GF-D8 (cell line): Measurements from ENCODE around the gene DCC.

Experiments used
- DNase-seq: peaks from one replicate; lab custom pipeline; 2025; lab: John Stamatoyannopoulos, UW

The DCC gene

DNA sequence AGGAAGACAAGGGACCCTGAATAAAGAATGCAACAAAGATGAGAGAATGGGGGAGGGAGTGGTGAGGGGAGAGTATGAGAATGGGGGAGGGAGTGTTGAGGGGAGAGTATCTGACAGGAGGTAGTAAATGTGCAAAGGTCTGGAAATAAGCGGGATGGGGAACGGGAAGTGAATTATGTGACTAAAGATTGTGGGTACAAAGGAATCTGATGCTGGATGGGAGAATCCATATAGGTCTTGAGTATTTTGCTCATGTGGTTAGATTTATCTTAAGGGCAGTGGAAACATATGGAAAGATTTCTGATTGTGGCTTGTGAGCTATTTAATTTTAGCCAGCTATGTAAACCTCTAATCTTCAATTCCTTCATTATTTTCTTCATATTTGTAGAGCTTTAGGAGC, 593.4 kb downstream of the DCC start:
- DNase-seq: no peak

DNA sequence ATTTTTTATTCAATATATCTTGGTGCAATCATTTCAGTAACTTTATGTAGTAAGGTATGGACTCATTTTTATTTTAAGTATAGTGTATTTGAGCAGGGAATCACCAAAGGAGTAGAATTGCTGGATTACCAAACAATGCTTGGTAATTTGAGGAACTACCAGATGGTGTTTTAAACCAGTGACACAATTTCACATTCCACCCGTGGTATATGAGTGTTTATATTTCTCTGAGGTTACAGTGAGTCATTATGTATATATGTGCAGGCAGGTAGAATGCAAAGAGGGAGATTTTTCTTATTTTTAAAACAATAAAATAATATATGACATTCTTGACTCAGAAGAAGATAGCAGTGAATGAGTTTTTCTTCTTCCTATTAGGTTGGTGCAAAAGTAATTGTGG, 596.9 kb downstream of the DCC start:
- no peak for DNase-seq

DNA sequence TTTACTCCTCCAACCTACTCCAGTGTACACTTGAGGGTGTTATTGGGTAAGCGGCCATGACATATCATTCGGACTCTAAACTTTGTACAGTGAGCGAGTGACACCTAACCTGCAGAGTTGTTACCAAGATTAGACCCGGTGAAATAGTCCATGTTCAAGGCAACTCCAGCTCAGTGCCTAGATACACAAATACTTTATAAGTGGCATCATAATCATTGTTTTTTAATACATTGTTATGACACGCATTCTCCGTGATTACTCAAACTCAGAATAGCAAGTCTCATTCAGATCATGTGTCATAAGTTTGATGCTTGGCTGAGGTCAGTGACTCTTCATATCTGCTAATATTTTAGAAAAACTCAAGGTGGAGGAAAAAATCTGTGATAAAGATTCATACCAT, 597.8 kb downstream of the DCC start:
- no peak for DNase-seq

DNA sequence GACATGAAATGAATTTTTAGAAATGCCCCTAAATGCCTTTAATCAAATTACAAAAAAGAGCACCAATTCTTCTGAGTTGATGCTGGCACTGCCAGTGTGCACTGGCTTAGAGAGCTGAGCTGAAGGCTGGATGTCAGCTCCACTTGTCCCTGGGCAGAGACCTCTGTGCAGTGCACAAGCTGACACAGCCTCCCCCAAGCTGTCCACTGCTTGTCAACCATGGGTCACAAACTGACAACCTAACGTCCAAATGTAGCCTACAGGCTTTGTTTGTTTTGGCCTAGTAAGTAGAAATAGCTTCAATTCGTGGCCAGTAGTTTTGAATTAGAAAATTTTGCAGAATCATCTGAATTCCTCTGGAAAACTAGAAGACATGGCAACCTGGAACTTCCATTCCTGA, 605.6 kb downstream of the DCC start:
- no peak for DNase-seq

DNA sequence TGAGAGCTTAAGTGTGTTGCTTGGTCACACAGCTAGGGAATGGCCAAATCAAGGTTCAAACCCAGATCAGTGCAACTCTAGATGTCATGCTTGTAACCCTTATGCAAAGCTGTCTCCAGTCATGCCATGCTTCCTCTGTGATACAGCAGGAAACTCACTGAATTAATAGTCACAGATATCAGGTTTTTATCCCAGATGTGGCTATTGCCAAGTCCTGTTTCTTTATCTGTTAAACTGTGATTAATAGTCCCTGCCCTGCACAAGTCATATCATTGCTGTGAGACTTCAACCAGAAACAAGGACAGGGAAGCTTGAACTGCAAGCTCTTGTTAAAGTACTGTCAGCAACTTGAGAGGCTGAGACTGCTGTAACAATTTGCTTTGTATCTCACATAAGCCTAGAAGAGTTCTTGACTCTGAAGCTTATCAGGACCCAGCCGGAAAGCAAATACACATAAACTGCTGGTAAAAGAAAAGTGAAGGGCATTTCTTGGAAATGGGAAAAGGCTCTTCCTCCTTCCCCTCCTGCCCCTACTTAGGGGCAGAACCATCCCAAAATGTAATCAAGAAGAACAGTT, 609.0 kb downstream of the DCC start:
- DNase-seq: no peak

DNA sequence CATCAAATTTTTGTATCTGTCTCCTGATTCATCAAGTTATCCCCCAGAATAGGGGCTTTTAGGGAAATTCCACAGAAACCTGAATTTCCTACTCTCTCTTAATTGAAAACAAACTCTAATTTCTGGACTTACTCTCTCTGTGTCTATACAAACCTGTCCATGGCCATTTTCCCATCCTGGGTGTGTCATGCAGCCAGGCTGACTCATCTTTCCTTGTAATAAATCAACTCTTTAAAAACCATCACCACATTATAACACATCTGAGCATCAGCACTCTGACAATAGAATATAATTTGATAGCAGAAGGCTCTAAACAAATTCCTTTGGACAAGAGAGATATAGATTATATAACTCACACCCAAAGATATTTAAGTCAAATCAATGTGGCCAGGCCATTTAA, 610.2 kb downstream of the DCC start:
- DNase-seq: no peak

DNA sequence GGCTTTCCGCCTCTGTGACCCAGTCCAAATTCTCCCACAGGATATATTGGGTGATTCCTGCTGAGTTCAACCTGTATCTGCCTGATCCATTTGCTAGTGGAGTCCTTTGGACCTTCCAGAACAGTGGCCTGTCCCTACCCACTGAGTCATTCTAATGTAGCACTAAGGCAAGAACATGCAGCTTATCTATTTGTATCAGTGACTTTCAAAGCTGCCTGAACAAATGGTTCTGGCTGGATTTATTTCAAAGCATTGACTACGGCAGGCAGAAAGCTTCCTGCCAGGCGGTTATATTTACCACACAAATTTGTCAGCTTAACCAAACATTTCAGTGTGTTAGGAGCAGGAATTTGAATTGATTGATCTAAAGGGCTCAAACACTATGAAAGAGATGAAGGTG, 613.4 kb downstream of the DCC start:
- no peak for DNase-seq

DNA sequence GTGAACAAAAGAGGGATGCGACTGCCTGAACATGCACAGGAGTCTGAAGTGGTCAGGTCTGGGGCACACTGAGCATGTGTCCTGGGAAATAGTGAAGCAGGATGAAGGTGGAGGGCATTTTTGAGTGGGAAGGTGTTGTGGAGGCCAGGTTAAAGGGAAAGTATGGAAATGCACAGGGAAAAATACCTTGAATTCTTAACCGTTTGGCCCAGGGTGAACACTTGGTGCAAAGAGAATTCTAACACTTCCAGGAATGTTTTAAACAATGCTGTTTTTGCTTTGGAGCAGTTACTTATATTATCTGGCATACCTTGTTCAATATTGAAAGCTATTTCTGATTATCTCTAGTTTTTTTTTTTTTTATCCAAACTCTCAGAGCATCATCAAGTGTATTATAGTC, 623.5 kb downstream of the DCC start:
- DNase-seq: no peak

DNA sequence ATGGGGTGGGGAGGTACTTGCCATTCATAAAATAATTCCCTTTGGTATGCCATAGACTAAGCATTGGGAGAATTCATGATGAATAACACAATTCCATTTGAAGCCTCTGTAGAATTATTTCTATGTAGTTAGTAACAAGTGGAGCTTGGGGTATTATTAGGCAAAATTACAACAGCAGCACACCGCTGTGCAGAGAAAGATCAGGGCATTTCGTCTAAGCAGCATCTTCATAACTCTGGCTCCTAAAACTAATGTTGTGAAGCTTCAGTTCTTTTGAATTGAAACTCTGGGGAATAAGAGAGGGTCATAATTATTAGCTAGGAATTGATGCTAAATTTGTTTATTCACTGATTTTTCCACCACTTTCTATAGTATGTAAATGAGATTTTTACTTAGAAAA, 630.7 kb downstream of the DCC start:
- DNase-seq: no peak

DNA sequence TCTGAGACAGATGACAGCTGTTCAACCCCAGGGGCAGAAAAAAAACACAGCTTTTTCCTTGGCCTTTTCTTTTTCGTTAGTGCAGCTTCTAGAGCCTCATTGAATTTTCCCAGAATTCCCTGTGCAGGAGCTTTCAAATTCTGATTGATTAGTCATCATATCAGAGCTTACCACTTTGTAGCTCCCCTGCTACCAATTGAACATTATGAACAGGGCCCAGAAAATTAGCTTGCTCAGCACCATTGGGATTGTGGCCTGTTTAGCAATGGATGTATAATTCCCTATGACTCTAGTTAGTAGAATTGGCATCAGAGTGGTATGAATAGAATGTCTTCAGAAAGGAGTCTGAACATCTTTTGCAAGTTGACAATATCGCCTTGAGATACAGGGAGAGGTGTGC, 631.1 kb downstream of the DCC start:
- no peak for DNase-seq

DNA sequence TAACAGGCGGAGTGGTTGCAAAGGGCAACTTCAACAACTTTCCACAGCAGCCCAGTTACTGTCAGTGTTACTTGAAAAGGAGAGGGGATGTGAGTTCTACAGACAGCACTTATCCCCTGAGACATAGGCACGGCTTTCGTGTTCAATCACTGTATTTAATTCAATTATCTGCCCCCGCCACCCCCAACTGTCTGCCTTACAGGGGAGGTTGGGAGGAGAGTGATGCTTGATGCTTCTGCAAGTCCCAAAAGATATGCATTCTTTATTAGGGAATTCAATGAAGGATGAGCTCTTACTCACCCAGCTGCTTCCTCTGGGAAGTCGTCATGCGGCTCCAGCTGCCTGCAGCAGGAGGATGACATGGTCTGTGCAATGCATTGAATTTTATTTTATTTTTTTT, 639.9 kb downstream of the DCC start:
- no peak for DNase-seq

DNA sequence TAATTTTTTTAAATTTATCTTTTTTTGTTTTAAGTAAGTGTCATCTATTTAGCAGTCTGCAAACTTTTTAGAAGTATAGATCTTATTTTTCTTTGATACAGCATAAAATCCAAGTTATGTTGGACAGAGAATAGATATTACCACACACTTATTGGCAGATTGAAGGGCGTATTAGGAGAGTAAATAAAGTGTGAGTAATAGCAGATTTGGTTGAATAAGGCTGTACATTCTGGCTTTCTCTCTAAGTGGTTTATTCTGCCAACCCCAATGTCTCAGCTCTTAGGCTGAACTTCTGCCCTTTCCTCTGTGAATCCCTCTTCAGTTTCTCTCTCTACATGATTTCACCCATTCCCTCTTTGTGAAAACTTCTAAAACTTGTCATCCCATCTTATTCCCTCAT, 651.2 kb downstream of the DCC start:
- DNase-seq: no peak

DNA sequence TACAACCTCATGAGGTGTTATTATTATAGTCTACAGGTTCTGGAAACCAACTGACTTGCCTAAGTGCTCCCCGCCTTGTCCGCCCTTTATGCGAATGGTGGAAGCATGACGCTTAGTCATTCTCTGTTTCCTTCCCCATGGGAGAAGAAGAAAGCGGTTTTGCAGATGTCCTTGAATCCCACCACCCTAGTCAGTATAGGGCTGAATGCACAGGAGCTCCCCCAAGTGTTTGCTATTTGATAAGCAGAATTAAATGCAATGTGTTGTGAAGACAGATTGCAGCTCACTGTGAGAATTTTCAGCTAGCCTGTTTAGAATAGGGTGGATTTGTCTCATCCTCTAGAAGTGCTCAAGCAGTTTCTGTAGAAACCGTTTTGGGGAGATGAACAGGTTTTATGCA, 652.0 kb downstream of the DCC start:
- no peak for DNase-seq

DNA sequence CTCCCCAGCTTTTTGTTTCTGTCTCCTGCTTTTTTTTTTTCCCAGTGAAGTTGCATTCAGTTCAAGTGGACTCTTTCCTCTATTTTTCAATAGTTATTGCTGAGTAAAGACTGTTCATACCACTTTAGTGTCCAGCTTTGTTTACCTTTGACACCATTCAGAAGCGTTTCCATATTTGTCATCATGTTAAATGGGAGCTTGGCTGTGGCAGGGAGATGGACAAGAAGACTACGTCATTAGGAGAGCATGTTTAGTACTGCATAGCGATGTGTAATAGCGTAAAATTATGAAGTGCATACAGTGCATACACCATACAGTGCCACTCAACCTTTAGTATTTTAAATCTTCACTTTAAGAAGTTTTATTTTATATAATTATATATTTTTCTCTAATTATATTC, 655.9 kb downstream of the DCC start:
- no peak for DNase-seq

DNA sequence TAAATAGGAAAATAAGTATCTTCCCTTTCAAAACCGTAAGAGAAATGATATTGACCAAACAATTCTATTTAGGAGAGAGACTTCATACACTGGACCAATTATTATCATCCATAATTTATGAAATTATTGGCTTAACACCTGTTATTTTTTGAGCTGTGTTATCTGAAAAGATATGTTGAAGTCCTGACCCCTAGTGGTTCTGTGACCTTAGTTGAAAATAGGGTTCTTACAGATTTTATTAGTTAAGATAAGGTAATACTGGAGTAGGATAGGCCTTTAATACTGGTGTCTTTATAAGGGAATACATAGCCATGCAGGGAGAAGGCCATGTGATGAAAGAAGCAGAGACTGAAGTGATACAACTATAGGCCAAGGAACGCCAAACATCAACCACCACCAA, 659.6 kb downstream of the DCC start:
- no peak for DNase-seq

DNA sequence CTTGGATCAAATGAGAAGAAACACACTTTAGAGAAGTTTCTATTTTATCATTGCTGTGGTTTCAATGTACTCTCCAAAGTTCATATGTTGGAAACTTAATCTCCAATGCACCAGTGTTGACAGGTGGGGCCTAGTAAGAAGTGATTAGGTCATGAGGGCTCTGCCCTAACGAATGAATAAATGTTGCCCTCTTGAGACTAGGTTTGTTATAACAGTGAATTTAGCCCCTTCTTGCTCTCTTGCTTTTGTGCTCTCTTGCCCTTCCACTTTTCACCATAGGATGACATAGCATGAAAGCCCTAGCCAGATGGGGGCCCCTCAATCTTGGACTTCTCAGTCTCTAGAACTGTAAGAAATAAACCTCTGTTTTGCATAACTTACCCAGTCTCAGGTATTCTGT, 664.8 kb downstream of the DCC start:
- DNase-seq: no peak

DNA sequence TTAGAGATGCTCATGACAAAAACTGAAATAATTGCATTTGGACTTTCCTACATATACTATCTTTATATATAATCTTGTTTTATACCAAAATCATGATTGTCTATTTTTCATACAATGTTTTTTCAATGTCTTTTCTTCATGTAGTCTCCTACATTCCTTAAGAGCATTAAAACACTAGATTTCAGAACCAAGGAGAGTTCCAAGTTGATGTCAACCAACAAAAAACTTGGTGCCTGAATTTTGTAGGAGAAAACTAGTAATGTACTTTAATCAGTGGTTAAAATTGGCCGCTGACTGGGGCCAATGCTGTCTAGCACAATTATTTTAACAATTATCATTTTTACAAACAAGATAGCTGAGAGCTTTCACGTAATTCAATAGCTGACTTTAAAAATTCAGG, 678.8 kb downstream of the DCC start:
- DNase-seq: no peak

DNA sequence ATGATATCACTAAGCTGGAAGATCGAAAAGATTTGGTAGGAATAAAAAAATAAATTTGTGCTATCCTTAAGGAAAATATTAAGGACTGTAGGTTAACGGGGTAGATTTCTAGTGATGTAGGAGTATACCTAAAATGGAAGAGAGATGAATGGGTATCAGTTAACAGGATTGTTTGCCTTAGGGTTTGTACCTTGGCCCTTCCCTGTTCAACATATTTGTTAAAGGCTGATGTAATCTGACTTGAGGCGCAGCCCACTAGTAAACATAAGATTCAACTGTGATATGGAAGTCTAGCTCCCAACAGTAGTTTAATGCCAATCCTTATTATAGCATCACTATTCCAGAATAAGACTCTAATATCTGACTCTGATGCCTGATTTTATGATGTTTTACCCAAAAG, 685.2 kb downstream of the DCC start:
- DNase-seq: no peak

DNA sequence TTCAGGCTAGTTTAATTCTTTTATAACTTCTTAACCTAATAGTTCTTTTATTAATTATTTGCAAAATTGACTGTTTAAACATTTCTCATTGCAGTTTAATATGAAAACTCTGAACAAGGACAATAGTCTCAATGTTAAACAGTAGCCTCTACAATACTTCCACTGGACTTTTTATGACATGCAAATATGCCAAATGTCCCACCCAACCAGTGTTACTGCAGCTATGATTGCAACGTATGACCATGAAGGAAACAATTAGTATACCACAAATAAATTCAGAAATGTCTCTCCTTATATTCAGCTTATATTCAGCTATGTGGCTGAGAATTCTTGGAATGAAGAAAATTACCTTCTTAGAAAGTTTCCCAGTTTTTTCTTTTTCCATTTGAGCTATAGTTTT, 688.6 kb downstream of the DCC start:
- DNase-seq: no peak

DNA sequence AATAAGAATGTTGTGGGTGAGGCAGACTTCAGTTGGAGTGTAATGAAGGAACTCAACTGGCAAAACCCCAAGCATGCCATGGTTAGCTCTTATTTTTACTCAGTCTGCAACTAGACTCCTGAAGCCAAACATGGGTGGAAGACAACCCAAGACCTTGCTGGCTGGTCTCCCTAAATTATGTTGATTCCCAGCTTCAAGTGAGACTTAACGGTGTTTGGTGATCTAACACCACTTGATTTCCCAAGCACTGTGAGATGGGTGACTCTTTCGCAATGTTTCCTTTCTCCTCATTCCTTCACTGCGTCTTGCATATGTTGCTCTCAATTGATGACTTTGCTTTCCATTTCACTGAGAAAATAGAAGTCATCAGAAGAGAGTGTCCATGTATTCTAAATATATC, 693.1 kb downstream of the DCC start:
- DNase-seq: no peak

DNA sequence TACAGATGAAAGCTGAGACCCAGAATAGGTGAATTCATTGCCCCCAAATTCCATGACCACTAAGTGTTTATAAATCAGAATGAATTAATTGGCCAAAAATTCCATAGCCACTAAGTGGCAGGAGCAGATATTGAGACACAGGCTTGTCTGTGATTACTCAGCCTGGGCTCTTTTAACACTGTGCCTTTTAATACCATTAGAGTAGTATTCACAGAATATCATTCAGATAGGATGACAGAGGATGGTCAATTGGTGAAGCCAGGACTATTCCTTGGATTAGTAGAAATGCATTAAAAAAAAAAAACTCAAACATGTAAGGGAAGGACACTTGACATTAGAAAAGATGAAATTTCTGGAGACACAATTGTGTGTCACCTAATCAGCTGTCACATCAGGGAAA, 698.6 kb downstream of the DCC start:
- no peak for DNase-seq

DNA sequence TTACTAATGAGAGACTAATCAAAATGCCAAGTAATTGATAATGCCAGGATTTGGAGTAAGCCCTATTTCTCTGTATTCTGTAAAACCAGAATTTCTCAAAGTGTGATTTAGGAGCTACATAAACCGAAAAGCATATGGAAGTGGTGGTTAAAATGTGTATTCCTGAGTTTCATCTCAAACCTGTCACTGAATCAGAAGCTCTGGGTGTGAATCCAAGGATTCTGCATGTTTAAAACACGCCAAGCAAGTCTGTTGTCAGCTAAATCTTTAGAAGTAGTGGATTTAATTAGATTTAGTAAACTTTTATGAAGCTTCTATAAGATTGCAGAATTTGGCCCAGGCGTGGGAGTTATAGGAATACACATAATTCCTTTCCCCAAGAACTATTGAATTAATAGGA, 700.3 kb downstream of the DCC start:
- no peak for DNase-seq

DNA sequence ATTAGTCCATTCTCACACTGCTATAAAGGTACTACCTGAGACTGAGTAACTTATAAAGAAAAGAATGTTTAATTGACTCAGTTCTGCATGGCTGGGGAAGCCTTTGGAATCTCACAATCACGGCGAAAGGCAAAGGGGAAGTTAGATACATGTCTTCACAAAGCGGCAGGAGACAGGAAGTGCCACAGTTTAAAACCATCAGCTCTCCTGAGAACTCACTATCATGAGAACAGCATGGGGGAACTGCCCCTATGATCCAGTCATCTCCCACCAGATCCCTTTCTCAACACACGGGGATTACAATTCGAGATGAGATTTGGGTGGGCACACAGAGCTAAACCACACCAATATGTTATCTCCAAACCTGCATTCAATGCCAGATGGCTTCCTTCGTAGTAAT, 716.1 kb downstream of the DCC start:
- no peak for DNase-seq

DNA sequence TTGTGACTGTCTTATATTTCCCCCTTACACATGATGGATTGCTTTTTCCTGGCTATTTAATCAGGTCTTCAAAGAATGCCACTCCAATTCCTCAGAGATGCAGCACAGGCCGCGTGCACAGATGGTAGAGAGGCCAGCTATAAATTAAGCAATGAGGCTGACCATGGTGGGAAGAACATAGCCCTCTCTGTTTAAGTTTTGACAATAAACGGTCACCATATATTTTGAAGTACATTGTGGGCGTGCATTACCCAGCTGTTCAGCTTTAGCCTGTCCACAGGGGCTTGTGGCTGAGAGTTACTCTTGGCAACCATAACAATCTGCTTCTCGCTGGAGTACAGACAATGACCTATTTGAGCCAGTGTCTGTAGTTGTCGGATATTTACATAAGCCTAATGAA, 730.8 kb downstream of the DCC start:
- DNase-seq: no peak

DNA sequence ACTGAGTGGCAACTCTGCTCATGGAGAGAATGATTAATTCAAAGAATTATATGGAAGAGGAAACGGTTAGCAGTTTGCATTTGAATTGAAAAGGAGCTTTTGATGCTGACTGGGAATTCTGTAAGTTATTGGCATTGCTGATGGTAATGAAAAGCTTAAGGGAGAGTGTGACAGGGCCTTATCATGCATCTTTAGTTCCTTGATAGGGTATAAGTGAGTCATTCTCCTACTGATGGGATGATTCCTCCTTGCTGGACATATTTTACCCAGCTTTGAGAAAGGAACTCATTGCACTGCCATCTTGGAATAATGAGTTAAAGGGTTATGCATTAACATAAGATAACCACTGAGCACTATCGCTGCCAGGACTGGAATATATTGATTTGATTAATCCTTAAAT, 740.7 kb downstream of the DCC start:
- DNase-seq: no peak
